GM12865 (cell line): ENCODE measurements around the gene TXNRD3.

ENCODE experiments used
- DNase-seq: peaks from one replicate; pipeline ENCODE4 v3.0.0; 2010; ENCODE audit warnings: low read depth
- H3K4me3 ChIP-seq: 2 replicates; pipeline ENCODE4 v1.5.1; 2011; ENCODE audit warnings: mild to moderate bottlenecking, low read depth, low read length, control low read depth
- TF ChIP-seq, protein P1 (sequence below): IDR thresholded peaks from 2 replicates; pipeline ENCODE4 v1.5.1; 2011; ENCODE audit warnings: low read length, control low read depth, low read depth, inconsistent platforms; ENCODE audit not compliant: insufficient read depth; ENCODE audit errors: missing control alignments

TXNRD3 gene

DNA sequence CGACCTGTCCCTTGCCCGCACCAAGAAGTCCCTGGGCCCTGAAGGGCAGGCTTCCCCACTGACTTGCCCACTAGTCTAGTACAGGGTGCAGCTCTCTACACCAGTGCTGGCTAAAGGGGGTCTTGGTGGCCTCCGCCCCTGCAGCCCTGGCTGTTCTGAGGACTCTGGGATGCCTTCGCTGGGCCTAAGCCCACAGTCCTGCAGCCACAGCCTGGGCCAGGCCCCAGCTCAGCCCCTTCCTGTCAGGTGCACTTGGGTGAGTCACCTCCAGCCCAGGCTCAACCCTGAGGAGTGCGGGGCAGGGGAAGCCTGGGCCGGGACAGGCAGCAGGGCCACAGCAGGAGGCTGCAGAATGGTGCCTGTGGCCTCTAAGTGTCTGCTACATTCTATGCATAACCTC is 97.2 kb downstream of the TXNRD3 start:
- TF ChIP-seq, protein P1, sequence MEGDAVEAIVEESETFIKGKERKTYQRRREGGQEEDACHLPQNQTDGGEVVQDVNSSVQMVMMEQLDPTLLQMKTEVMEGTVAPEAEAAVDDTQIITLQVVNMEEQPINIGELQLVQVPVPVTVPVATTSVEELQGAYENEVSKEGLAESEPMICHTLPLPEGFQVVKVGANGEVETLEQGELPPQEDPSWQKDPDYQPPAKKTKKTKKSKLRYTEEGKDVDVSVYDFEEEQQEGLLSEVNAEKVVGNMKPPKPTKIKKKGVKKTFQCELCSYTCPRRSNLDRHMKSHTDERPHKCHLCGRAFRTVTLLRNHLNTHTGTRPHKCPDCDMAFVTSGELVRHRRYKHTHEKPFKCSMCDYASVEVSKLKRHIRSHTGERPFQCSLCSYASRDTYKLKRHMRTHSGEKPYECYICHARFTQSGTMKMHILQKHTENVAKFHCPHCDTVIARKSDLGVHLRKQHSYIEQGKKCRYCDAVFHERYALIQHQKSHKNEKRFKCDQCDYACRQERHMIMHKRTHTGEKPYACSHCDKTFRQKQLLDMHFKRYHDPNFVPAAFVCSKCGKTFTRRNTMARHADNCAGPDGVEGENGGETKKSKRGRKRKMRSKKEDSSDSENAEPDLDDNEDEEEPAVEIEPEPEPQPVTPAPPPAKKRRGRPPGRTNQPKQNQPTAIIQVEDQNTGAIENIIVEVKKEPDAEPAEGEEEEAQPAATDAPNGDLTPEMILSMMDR: no peak
- no peak overlapping the region for H3K4me3 ChIP-seq
- no peak for DNase-seq

DNA sequence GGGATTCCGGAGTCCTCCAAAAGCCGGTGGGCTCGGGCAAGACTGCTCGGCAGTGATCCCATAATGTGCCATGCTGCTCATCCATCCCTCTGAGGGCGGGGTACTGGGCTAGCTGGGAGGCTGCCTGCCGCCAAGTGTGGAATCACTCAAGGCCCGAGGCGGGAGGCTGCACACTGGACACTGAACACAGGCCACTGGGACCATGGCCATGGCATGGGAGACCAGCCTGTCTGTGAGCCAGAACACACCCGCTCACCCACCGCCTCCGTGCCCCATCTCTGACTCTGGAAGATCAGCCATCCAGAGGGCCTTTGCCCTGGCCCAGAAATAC is 97.5 kb downstream of the TXNRD3 start:
- H3K4me3 ChIP-seq: no peak overlapping the region
- TF ChIP-seq, protein P1: no peak
- no peak for DNase-seq
